NK-92 (cell line): ENCODE results near the gene KHSRP.

Experiments used
- DNase-seq: peaks from one replicate; lab custom pipeline; 2025; ENCODE audit not compliant: unreplicated experiment; lab: John Stamatoyannopoulos, UW

Gene KHSRP

DNA sequence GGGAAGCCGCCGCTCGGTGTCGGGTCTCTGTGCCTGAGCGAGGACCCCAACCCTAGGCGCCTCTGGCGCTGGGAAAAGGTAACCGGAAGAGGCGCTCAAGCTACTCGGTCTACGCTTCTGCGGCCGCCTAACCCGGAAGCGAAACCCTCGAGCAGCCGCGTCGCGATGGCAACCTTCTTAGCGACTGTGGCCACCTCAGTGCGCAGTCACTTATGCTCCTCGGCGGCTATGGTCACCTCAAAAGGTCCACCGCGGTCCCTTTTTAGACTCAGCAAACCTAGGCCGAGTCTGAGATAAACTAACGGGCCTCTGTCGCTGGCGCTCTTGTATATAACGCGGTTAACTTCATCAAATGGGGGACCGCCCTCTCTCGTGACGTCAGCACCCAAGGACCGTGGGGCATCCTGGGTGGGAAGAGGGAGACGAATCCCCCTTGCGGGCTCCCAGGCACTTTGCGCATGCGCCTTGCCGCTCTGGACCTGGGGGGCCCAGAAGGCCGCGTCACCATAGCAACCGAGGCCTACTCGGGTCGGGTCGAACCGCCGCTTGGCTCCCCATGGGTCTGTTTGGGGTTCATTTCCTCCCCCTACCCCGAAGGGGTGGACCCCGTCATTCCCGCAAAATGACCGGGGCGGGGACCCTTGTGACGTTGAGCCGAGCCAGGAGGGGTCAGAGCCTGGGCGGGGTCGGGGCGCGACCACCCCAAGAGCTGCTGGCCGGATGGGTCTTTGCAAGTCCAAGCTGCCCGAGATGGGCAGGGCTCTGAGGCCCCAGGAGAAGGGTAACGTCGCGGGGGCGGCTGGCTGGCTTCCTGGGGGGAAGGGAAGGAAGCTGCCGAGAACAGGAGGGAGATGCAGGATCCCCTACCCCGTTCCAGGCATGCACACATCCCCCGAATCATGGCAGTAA lies 31.3 kb downstream of the KHSRP start, which contains the start of gene GTF2F1:
TSS of gene GTF2F1 (minus strand) at position 91 of the 909 bp plus-strand sequence. CDS start 169 bp downstream, outside the sequence.
- DNase-seq, result peak; percentile 77

DNA sequence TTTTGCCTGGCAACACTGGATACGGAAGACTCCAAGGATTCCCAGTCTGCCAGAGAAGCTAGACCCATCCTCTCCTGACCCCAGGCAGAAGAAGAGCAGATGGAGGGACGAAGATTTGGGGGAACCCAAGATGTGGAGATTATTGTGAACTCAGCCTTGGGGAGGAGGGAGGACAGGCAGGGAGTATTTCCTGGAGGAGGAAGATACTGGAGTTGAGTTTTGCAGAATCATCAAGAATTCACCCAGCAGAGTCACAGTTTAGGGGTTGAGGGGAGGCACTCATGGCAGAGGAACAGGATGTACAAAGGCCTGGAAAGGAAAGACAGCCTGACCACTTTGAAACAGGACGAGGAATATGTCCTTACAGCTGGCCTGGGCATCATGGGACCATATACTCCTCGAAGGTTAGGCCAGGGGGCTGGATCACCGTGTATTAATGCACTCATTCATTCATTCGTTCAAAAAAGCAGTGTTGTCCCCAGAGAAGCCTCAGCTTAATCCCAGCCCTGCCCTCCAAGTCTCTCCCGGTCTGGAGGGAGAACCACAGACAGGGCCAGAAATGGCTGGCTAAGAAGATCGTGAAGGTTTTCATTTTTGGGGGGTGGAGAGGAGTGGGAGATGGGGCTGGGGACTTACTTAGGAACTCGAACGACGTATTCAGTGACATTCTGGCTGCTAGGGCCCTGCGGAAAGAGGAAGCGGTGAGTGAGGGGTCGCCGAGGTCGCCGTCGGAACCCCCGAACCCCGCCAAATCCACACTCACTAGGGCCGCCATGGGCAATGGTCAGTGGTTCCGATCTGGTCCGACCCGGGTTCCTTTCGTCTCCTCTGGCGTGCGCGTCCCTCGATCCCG lies 32.2 kb downstream of the KHSRP start:
- DNase-seq, result no peak

DNA sequence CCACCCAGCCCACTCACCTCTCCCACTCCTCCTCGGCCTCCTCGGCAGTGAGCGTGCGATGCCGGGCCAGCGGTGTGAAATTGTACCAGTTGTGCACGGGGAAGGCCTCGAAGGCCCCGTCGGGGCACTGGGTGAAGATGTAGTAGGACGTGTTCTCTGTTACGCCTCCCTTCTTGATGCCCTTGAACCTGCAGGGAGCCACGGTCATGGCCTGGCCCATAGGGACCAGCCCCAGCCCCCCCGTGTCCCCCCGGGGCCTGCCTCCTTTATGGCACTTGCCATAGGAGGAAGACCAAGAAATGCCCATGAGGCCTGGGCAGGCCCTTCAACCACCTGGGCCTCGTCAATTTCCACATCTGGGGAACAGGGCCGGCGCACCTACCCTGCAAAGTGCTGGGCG lies 37.2 kb downstream of the KHSRP start:
- DNase-seq, result no peak

DNA sequence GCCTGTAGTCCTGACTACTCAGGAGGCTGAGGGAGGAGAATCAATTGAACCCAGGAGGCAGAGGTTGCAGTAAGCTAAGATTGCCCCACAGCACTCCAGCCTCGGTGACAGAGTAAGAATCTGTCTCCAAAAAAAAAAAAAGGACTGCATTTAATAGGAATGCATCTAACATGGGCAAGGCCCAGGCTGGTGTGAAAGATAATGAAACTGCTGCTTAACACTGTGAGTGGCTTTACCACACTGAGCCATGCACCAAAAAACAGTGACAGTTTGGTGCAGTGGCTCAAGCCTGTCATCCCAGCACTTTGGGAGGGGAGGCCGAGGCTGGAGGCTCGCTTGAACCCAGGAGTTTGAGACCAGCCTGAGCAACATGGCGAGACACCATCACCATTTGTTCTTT lies 40.2 kb downstream of the KHSRP start:
- DNase-seq, result no peak

DNA sequence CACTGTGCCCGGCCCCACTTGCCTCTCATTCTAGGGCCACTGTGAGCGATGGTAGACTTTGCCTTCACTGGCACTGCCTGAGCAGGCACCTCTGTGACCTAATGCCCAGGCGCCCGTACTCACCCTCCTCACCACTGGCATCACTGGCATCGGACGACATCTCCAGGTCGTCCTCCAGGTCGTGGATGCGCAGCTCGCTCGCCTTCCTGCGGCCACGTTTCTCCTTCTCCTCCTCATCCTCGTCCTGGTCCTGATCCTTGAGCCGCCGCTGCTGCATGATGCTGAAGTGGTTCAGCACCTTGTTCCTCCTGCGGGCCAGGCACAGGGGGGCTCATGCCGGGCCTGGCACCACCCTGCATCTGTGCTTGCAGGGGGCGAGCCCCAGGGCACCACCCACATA lies 41.4 kb downstream of the KHSRP start:
- DNase-seq, result no peak

DNA sequence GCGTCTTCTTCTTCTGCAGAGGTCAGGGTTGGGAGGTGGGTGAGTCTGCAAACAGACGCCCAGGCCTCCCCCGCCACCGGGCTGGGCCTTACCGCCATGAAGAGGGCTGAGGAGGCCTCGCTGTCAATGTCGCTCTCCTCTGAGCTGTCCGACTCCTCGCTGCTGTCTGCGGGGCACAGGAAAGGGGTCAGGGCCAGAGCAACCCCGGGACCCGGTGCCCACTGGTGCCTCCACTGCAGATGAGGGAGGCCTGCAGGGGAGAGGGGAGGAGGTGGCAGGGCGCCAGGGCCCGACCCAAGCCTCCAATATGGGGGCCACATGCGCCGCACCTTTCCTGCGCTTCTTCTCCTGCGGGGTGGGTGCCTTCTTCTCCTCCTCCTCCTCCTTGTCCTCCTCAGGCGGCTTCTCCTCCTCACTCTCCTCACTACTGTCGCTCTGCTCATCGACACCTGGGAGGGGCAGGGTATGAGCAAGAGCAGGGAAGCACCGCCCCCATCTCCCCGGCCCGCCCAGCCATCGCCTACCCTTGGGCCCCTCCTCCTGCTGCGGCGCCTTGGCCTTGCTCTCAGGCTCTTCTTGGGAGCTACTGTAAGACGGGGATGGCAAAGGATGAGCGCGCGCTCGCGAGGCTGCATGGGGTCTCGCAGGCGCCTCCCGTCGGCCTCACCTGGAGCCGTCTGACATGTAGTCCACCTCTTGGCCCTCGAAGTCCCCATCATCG lies 43.4 kb downstream of the KHSRP start:
- no peak for DNase-seq

DNA sequence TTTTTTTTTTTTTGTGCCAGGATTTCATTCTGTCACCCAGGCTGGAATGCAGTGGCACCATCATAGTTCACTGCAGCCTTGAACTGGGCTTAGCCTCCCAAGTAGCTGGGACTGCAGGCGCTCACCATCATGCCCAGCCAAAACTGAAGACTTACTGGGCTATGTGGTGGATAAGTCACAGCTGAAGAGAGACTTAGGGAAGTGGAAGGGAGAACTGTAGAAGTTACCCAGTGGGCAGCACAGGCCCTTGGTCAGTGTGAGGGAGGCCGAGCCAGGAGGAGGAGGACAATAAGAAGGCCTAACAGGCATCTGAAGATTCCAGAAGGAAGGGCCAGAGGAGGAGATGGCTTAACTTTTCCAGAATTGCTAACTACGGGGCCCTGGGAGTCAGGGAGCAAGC lies 44.9 kb downstream of the KHSRP start:
- no peak for DNase-seq

DNA sequence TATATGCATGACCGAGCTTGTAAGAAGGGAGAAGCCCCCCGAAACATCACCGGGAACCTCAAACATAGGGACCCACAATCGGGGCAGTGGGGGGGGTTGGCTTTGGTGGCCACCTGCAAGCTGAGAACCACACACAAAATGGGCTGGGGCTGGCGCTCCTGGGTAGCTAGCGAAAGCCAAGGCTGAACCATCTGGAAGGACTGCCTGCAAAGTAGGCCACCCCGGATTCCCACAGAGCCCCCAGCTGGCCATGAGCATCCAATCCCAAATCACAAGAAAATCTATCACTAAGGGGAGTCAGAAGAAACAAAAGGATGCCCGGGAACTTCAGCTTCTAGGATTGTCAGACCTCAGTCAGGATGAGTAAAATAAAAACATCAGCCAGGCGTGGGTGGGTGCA lies 46.1 kb downstream of the KHSRP start:
- no peak for DNase-seq

DNA sequence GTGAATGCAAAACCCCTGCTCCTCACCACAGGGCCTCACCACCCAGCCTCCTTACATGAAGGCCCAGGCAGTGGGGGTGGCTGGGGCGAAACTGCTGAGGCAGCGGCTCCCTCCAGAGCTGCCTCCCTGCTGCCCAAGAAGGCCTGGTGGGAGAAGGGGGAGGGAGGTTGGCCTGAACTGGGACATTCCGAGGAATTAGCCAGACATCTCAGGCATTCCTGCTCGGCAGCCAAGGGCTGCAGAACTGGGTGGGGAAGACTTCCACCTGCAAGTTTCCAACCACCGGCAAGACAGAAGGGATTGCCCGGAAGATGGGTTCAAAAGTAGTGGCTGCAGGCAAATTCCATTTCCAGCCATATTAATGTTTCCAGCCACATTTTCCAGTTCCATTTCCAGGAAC lies 46.6 kb downstream of the KHSRP start:
- DNase-seq, result no peak

DNA sequence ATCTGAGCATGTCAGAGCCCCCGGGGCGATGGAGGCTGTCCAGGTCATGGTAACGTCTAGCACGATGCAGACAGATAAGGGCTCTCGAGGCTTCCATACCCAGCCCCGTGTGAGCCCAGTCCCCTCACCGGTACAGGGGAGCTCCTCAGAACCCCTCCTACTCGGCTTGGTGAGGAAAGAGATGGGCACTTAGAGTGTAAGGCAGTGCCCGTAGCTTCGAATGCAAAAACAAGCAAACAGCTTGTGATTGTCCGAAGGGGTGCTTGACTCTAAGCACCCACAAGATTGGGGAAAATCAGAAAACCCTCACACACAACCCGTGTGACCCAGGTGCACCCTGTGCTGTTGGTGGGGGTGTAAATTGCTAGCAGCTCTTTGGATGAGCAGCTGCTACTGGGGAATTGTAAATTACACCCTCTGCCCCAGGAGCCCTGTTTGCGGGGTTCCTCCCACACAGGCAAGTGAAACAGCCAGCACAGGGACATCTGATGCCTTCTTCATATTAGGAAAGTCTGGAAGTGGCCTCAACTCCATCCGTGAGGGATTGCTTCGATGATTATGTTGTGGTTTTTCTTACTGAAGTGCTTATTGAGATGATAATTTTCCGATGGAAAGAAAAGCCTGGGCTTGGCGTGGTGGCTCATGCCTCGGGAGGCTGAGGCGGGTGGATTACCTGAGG lies 48.0 kb downstream of the KHSRP start:
- DNase-seq, result no peak

DNA sequence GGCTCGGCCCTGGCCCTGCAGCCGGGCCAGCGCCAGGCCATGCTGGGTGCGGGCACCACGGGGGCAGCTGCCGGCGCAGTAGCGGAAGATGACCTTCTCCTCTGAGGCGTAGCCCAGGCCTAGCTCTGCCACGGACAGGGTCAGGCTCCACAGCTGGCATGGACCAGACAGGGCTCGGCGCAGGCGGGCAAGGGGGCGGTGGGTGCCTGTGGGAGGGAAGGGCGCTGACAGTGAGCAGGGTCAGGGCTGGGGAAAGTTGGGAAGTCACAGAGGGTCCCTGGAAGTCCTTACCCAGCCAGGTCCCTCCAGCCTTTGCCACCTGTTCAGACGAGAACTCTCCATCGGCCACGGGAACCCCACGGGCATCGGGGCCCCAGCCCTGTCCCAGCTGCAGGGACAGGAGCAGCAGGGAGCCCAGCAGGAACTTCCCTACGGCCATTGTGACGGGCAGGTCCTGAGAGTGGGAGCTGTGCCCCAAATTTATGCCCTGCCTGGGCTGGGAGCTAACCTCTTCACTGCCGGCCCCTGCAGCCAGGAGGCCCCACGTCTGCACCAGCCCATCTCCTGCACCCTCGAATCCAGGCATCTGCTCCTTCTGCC lies 49.1 kb downstream of the KHSRP start, which contains the start of gene PSPN:
TSS of gene PSPN (minus strand) at position 523 of the 600 bp plus-strand sequence. CDS start at position 439, 84 bp downstream.
- DNase-seq, result no peak

DNA sequence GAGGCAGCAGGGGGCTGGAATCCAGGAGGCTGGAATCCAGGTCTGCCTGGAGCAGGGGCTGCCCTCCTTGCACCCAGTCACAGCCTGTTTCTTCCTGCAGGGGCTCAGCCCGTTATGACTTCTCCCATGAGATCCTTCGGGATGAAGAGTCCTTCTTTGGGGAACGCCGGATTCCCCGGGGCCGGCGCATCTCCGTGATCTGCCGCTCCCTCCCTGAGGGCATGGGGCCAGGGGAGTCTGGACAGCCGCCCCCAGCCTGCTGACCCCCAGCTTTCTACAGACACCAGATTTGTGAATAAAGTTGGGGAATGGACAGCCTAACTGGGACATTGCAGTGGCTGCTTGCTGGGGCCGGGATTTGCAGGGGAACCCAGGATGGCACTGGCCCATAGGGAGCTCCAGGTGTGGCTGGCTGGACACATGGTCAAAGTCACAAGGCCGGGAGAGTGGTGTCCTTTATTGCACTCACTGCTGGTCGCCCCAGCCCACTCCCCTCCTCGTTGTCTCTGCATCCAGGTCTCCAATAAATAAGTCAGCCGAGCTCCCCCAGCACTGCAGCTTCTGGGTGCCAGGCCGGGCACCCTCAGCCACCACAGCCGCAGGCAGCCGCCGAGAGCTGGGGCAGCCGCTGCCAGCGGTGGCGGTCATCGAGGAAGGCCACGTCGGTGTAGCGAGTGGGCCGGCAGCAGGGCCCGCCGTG lies 49.8 kb downstream of the KHSRP start:
- no peak for DNase-seq

DNA sequence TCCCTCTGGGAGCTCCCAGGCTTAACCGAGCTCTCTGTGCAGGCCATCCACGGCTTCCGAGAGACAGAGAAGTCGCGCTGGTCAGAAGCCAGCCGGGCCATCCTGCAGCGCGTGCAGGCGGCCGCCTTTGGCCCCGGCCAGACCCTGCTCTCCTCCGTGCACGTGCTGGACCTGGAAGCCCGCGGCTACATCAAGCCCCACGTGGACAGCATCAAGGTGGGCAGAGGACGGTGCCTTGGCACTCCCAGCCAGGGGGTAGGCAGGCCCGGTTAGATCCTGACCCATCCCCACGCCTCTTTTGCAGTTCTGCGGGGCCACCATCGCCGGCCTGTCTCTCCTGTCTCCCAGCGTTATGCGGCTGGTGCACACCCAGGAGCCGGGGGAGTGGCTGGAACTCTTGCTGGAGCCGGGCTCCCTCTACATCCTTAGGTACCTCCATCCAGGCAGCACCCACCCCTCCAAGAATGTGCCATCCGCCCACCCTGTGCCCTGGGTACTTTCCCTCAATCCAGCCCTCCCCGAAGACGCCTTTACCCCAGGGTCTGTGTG lies 50.4 kb downstream of the KHSRP start:
- DNase-seq, result no peak

DNA sequence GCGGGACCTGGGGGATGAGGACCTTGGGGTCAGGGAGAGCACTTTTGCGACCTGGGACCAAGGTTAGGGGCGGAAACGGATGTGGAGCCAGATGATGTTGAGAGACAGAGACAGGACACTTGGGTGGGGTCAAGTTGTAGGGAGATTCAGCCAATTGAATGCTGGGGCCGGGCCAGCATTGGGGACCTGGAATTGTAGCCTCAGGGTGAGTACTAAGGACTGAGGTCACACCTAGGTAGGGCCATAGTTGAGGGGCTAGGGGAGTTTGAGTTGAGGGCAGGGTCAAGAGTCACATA lies 50.9 kb downstream of the KHSRP start:
- DNase-seq, result no peak

DNA sequence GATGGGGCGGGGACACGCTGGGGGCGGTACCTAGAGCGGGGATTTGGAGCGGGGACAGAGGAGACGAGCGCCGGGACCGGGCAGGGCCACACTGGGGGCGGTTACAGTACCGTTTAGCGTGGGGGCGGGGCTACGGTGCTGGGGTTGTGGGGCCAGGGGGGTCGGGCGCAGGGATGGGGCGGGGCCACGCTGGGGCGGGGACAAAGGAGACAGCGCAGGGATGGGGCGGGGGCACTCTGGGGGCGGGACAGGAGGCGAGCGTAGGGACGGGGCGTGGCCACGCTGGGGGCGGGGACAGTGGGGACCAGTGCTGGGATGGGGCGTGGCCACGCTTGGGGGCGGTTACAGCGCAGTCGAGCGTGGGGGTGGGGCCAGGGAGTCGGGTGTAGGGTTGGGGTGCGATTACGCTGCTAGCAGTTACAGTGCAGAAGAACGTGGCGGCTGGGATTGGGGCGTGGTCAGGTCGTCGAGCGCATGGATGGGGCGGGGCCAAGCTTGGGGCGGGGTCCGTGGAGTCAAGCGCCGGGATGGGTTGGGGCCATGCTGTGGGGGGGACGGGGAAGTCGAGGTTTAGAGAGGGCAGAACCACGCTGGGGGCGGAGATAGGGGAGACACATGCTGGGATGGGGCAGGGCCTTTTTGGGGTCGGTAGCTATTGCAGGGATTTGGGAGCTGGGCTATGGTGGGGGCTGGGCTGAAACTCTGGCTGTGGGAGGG lies 51.4 kb downstream of the KHSRP start:
- peak; percentile 85 for DNase-seq

DNA sequence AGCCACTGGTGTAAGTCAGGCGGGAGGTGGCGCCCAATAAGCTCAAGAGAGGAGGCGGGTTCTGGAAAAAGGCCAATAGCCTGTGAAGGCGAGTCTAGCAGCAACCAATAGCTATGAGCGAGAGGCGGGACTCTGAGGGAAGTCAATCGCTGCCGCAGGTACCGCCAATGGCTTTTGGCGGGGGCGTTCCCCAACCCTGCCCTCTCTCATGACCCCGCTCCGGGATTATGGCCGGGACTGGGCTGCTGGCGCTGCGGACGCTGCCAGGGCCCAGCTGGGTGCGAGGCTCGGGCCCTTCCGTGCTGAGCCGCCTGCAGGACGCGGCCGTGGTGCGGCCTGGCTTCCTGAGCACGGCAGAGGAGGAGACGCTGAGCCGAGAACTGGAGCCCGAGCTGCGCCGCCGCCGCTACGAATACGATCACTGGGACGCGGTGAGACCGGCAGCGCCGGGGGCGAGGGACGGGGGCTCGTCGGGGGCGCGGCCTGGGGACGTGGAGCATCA lies 52.0 kb downstream of the KHSRP start, which contains the start of gene ALKBH7:
TSS of gene ALKBH7 (plus strand) at position 201 of the 502 bp plus-strand sequence. CDS start at position 228, 27 bp downstream.
- DNase-seq, result peak; percentile 87

DNA sequence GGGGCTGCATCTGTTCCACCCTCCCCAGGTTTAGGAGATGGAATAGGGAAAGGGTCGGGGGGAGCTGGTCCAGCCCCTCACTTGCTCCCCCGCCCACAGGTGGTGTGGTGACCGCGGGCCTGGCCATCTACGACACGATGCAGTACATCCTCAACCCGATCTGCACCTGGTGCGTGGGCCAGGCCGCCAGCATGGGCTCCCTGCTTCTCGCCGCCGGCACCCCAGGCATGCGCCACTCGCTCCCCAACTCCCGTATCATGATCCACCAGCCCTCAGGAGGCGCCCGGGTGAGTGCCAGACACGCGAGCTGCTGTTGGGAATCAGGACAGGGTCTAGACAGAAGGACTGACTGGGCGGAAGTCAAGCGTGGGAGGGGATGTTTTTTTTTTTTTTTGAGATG lies 60.3 kb downstream of the KHSRP start:
- DNase-seq, result no peak
